ENCODE data around the gene HMCN1. TPM values are rescaled to one million over a fixed set of nuclear protein-coding genes. Genes with fewer than 3 reads are reported as not detected.

HMCN1 gene
- polyA plus RNA-seq, 1 donor from 2014 or later, result 0.66 TPM

- Histone ChIP-seq H3K9me2 (ENCODE audit: insufficient read depth, low read length) (no peaks in the 10 kb centered on the region), H3F3A (ENCODE audit: insufficient read depth, low read length, poor library complexity, severe bottlenecking) (no peaks in the 10 kb centered on the region), H3K4me2 (ENCODE audit: low read length) (no peak overlapping the region), H3K9me3 (ENCODE audit: low read length) (no peaks in the 10 kb centered on the region), H2AFZ (ENCODE audit: low read depth, low read length) (no peak overlapping the region), H3K36me3 (ENCODE audit: insufficient read depth, low read length) (no peaks in the 10 kb centered on the region), H4K20me1 (ENCODE audit: insufficient read depth) (no peaks in the 10 kb centered on the region), H3K79me2 (replicated peaks; ENCODE audit: insufficient read depth, low read length) (no peaks in the 10 kb centered on the region), H3K9ac (ENCODE audit: low read length) (no peak overlapping the region), H3K27ac (ENCODE audit: low read length) (no peak overlapping the region), H3K4me3 (ENCODE audit: low read length) (no peak overlapping the region), H3K27me3 (ENCODE audit: insufficient read depth, low read depth, low read length) (no peaks in the 10 kb centered on the region)
- no peak for TF ChIP-seq EZH2 (IDR thresholded peaks at IDR 0.05; ENCODE audit: borderline replicate concordance, insufficient read depth, low read length, poor library complexity, severe bottlenecking)
- no peak for TF ChIP-seq CTCF (IDR thresholded peaks at IDR 0.05; ENCODE audit: poor library complexity, severe bottlenecking)
- TF ChIP-seq MXI1 (conservative IDR thresholded peaks at IDR 0.05; ENCODE audit: poor library complexity, severe bottlenecking), result no peak
- TF ChIP-seq EP300 (conservative IDR thresholded peaks at IDR 0.05; ENCODE audit: poor library complexity, severe bottlenecking), result no peak
- no peak for TF ChIP-seq TAF1 (IDR thresholded peaks at IDR 0.05; ENCODE audit: low read depth)
- no peak for TF ChIP-seq POLR2AphosphoS5 (IDR thresholded peaks at IDR 0.05)
- TF ChIP-seq SMC3 (conservative IDR thresholded peaks at IDR 0.05; ENCODE audit: poor library complexity), result no peak
- no peak for TF ChIP-seq RAD21 (conservative IDR thresholded peaks at IDR 0.05)
- no peak for TF ChIP-seq REST (IDR thresholded peaks at IDR 0.05; ENCODE audit: borderline replicate concordance)
These were observed 103.9 kb downstream of the HMCN1 start for GRCh38 chr1:185838111-185838510.

GRCh38 chr1:185840880-185841279, 106.7 kb downstream of the HMCN1 start:
- H4K20me1 ChIP-seq (ENCODE audit: insufficient read depth), result no peaks in the 10 kb centered on the region
- H2AFZ ChIP-seq (ENCODE audit: low read depth, low read length), result no peak overlapping the region
- H3K9me3 ChIP-seq (ENCODE audit: low read length), result no peaks in the 10 kb centered on the region
- H3K4me3 ChIP-seq (ENCODE audit: low read length), result no peak overlapping the region
- H3K9ac ChIP-seq (ENCODE audit: low read length), result no peak overlapping the region
- H3K9me2 ChIP-seq (ENCODE audit: insufficient read depth, low read length), result no peaks in the 10 kb centered on the region
- no peaks in the 10 kb centered on the region for H3K27me3 ChIP-seq (ENCODE audit: insufficient read depth, low read depth, low read length)
- no peaks in the 10 kb centered on the region for H3F3A ChIP-seq (ENCODE audit: insufficient read depth, low read length, poor library complexity, severe bottlenecking)
- H3K79me2 ChIP-seq (replicated peaks; ENCODE audit: insufficient read depth, low read length), result no peaks in the 10 kb centered on the region
- H3K36me3 ChIP-seq (ENCODE audit: insufficient read depth, low read length), result no peaks in the 10 kb centered on the region
- no peak overlapping the region for H3K4me2 ChIP-seq (ENCODE audit: low read length)
- TF ChIP-seq TAF1 (IDR thresholded peaks at IDR 0.05; ENCODE audit: low read depth) (no peak), EP300 (conservative IDR thresholded peaks at IDR 0.05; ENCODE audit: poor library complexity, severe bottlenecking) (no peak), POLR2AphosphoS5 (IDR thresholded peaks at IDR 0.05) (no peak), SMC3 (conservative IDR thresholded peaks at IDR 0.05; ENCODE audit: poor library complexity) (no peak), RAD21 (conservative IDR thresholded peaks at IDR 0.05) (no peak), REST (IDR thresholded peaks at IDR 0.05; ENCODE audit: borderline replicate concordance) (no peak), CTCF (IDR thresholded peaks at IDR 0.05; ENCODE audit: poor library complexity, severe bottlenecking) (no peak), MXI1 (conservative IDR thresholded peaks at IDR 0.05; ENCODE audit: poor library complexity, severe bottlenecking) (no peak), EZH2 (IDR thresholded peaks at IDR 0.05; ENCODE audit: borderline replicate concordance, insufficient read depth, low read length, poor library complexity, severe bottlenecking) (no peak)
- H3K27ac ChIP-seq (ENCODE audit: low read length), result no peak overlapping the region
